Subcutaneous adipose tissue (tissue), 4 donors: ENCODE measurements around the gene MTF1. TPM values are rescaled to one million over a fixed set of nuclear protein-coding genes. Genes with fewer than 3 reads are reported as not detected.

ENCODE experiments used
- CTCF ChIP-seq: fragments of 450-650 bp; IDR thresholded peaks from one replicate; pipeline ENCODE4 v1.5.1; 2016; ENCODE audit warnings: low read depth, mild to moderate bottlenecking, control low read depth, antibody characterized with exemption, moderate library complexity
- total RNA-seq, 4 donors: library from RNA; depleted of rRNA; stranded (reverse); fragments of >200 nt; gene quantifications; one replicate each; pipeline ENCODE4 v1.1.0, GENCODE V29; 2016

MTF1 gene
- total RNA-seq, 4 donors from 2014 or later, result 5.7 to 6.8 (median 6.5) TPM

GRCh38 chr1:37809942-37810341 is 49.5 kb downstream of the MTF1 start:
- no peak for TF ChIP-seq CTCF

GRCh38 chr1:37808369-37809319 is 50.7 kb downstream of the MTF1 start:
- TF ChIP-seq CTCF, result no peak

- TF ChIP-seq CTCF, result no peak
Measured at GRCh38 chr1:37807555-37808368, 51.6 kb downstream of the MTF1 start, which contains the start of the genes C1orf122 and YRDC. TSS of gene C1orf122 (plus strand) at chr1:37807790. CDS start at chr1:37808405, 615 bp downstream. TSS of gene YRDC (minus strand) at chr1:37808208. CDS start at chr1:37808180, 28 bp downstream.

GRCh38 chr1:37807220-37807554 is 52.2 kb downstream of the MTF1 start:
- no peak for TF ChIP-seq CTCF

- no peak for TF ChIP-seq CTCF
Measured at GRCh38 chr1:37802439-37802838, 57.0 kb downstream of the MTF1 start.

- no peak for TF ChIP-seq CTCF
Measured at GRCh38 chr1:37797750-37798345, 61.5 kb downstream of the MTF1 start.
